Tibial artery (tissue), 4 donors: ENCODE results near the gene SCLY.
A peak's percentile ranks its signal among the peaks of the same experiment; 100 is the strongest.

ENCODE experiments used
- DNase-seq, 2 donors: peaks; one replicate each; pipeline ENCODE4 v3.0.0-alpha.2; 2019
- H3K27ac ChIP-seq, 2 donors: fragments of 200-600 bp; sonication (generic) in 1 of 2; 1 replicate in 1 of 2; 2 replicates in 1 of 2; pipeline ENCODE4 v1.5.1; 2018 to 2019; ENCODE audit warnings: mild to moderate bottlenecking in 1 of 2
- H3K27me3 ChIP-seq, 2 donors: fragments of 200-600 bp; sonication (generic) in 1 of 2; one replicate each; pipeline versions ENCODE4 v1.5.1 to v1.6.0; 2016 to 2019
- H3K36me3 ChIP-seq, 3 donors: fragments of 200-600 bp; sonication (generic) in 2 of 3; one replicate each; pipeline ENCODE4 v1.5.1; 2016 to 2019; ENCODE audit warnings: mild to moderate bottlenecking in 2 of 3
- H3K4me1 ChIP-seq, 4 donors: fragments of 200-600 bp; sonication (generic) in 2 of 4; 1 replicate in 3 of 4; 2 replicates in 1 of 4; pipeline ENCODE4 v1.5.1; 2016 to 2019
- H3K4me3 ChIP-seq, 2 donors: fragments of 200-600 bp; sonication (generic) in 1 of 2; 1 replicate in 1 of 2; 2 replicates in 1 of 2; pipeline ENCODE4 v1.5.1; 2018 to 2019; ENCODE audit warnings: mild to moderate bottlenecking in 2 of 2
- H3K9me3 ChIP-seq, 3 donors: fragments of 200-600 bp; sonication (generic) in 1 of 3; one replicate each; pipeline ENCODE4 v1.5.1; 2016 to 2019
- intact Hi-C: fragments of 100-400 bp; cut with DNase I; formaldehyde crosslinking; loops from one replicate; pipeline ENCODE4 v1.15.0; 2023; ENCODE audit warnings: low total_unique reads
- TF ChIP-seq, protein P1 (sequence below), 2 experiments: fragments of 200-600 bp in 1 of 2; fragments of 450-650 bp in 1 of 2; IDR thresholded peaks; one replicate each; pipeline ENCODE4 v1.5.1; 2017 to 2019; ENCODE audit warnings: antibody characterized with exemption in 2 of 2, mild to moderate bottlenecking in 1 of 2, moderate library complexity in 1 of 2

SCLY gene

DNA sequence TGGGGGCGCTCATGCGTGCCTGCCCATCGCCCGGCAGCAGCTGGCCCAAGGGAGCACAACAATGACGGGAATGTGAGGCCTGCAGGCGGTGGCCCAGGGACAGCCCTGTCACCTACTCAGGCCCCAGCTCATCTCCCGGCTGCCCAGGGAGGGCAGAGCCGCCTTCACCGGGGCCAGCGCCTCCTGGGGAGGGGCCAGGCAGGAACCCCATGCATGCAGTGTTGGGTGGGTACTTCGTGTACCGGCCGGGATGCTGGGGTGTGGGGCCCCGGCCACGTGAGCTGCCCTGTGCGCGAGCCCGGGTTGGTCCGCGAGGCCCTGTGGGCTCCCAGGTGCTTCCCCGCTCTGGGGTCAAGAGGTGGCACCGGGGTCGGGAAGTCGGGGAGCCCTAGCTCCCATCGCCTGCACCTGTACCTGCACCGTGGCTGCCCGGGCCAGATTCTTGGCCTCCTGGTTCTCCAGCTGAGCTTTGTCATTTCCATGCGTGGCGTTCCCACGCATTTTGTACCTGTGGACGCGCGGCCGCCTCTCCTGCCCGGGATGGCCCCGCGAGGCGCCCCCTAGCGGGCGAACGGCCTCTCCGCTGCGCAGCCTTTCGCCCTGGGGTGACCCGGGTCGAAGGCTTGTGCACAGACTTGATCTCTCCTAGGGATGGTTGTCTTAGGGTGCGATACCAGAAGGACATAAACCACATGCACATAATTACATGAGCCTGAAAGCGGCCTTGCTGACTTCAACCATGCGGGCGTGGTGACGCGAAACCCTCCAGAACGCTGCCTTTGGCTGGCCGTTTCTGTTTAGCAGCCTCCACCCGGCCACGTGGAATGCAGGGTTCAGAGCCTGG, 78.6 kb downstream of the SCLY start:
- TF ChIP-seq, protein P1, sequence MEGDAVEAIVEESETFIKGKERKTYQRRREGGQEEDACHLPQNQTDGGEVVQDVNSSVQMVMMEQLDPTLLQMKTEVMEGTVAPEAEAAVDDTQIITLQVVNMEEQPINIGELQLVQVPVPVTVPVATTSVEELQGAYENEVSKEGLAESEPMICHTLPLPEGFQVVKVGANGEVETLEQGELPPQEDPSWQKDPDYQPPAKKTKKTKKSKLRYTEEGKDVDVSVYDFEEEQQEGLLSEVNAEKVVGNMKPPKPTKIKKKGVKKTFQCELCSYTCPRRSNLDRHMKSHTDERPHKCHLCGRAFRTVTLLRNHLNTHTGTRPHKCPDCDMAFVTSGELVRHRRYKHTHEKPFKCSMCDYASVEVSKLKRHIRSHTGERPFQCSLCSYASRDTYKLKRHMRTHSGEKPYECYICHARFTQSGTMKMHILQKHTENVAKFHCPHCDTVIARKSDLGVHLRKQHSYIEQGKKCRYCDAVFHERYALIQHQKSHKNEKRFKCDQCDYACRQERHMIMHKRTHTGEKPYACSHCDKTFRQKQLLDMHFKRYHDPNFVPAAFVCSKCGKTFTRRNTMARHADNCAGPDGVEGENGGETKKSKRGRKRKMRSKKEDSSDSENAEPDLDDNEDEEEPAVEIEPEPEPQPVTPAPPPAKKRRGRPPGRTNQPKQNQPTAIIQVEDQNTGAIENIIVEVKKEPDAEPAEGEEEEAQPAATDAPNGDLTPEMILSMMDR (IDR thresholded peaks at IDR 0.05) = peak; percentile 54 to 57
- no peaks in the 10 kb centered on the region for H3K9me3 ChIP-seq
- no peaks in the 10 kb centered on the region for H3K27me3 ChIP-seq
- H3K27ac ChIP-seq = peak overlapping the region; percentile 71 to 91
- peaks cover 0 to 80% (median 65%) of the 10 kb centered on the region in 4 donors for H3K4me1 ChIP-seq
- peak overlapping the region; percentile 58 to 64 for H3K4me3 ChIP-seq
- peaks cover 8 to 9% (median 8%) of the 10 kb centered on the region in 3 donors for H3K36me3 ChIP-seq
- DNase-seq = no peak
- intact Hi-C loops = loop anchor here (5.0 kb wide), 1 partner anchor 282 kb away; the partner anchor contains the start of gene RAMP1

DNA sequence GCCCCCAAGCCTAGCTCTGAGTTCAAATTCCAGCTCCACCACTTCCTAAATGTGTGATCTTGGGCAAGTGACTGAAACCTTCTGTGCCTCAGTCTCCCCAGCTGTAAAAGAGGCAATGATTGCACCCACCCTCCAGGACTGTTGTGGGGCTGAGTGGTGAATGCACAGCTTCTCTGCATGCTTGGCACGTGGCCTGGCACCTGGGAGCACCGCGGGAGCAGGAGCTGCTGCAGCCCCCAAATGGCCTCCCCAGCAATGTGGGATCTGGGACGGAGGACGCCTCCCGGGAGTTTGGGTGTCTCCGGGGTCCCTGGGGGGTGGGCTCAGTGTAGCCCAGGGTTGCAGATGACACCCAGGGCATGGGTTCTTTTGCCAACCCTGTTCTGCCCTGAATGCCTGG, 79.2 kb downstream of the SCLY start:
- DNase-seq = no peak
- H3K4me1 ChIP-seq = peaks cover 0 to 80% (median 65%) of the 10 kb centered on the region in 4 donors
- H3K27me3 ChIP-seq = no peaks in the 10 kb centered on the region
- peak overlapping the region; percentile 58 to 64 for H3K4me3 ChIP-seq
- no peak overlapping the region for H3K27ac ChIP-seq
- no peaks in the 10 kb centered on the region for H3K9me3 ChIP-seq
- TF ChIP-seq, protein P1 (IDR thresholded peaks at IDR 0.05) = no peak
- intact Hi-C loops = no loop called here
- H3K36me3 ChIP-seq = peaks cover 8 to 9% (median 8%) of the 10 kb centered on the region in 3 donors

DNA sequence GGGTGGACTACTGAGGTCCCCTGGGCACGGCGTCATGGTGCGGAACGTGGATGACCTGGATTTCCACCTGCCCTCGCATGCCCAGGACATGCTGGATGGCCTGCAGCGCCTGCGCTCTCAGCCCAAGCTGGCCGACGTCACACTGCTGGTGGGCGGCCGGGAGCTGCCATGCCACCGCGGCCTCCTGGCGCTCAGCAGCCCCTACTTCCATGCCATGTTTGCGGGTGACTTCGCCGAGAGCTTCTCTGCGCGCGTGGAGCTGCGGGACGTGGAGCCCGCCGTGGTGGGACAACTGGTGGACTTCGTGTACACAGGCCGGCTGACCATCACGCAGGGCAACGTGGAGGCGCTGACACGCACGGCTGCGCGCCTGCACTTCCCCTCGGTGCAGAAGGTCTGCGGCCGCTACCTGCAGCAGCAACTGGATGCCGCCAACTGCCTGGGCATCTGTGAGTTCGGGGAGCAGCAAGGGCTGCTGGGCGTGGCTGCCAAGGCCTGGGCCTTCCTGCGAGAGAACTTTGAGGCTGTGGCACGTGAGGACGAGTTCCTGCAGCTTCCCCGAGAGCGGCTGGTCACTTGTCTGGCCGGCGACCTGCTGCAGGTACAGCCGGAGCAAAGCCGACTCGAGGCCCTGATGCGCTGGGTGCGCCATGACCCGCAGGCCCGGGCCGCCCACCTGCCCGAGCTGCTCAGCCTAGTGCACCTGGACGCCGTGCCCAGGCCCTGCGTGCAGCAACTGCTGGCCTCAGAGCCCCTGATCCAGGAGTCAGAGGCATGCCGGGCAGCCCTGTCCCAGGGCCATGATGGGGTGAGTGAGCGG, 80.1 kb downstream of the SCLY start:
- Histone ChIP-seq H3K36me3 (peaks cover 8 to 14% (median 8%) of the 10 kb centered on the region in 3 donors), H3K4me3 (no peak overlapping the region), H3K4me1 (peaks cover 0 to 80% (median 65%) of the 10 kb centered on the region in 4 donors), H3K9me3 (no peaks in the 10 kb centered on the region), H3K27ac (no peak overlapping the region), H3K27me3 (no peaks in the 10 kb centered on the region)
- intact Hi-C loops = no loop called here
- no peak for DNase-seq
- TF ChIP-seq, protein P1 (IDR thresholded peaks at IDR 0.05) = no peak

DNA sequence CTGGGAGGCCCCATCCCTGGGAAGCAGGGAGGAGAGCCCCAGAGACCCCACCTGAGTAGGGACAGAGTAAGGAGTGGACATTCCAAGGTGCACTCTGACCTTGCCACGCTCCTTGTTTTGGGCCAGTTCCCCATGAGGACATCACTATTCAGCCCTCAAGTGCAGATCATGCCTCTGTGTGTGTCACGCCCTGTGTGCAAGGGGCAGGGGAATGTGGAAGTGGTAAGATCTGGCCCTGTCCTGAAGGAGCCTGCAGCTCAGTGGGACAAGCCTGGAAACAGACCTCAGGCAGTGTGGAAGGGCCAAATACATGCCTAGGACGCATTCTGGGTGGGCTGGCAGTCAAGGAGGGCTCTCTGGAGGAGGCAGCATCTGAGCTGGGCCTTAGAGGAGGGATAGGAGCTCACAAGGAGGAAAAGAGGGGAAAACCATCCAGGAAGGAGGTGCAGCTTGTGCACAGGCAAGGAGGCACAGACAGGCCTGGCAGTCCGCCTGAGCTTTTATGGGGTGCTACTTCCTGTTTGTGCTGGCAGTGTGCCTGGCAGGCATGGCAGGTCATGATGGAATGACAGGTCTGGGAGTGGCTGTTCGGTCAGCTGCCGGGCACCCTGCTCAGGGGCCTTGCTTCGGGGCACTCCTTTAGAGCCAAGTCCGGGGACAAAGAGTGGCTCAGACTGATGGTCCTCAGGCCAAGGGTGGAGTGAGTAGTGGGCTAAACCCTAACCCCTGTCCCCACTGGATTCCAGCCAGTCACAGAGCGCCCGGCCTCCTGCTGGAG, 80.9 kb downstream of the SCLY start:
- Histone ChIP-seq H3K27ac (peak overlapping the region; percentile 3 to 60), H3K36me3 (peaks cover 8 to 15% (median 8%) of the 10 kb centered on the region in 3 donors), H3K27me3 (no peaks in the 10 kb centered on the region), H3K9me3 (no peaks in the 10 kb centered on the region), H3K4me1 (peaks cover 0 to 75% (median 63%) of the 10 kb centered on the region in 4 donors), H3K4me3 (peak overlapping the region in 1 of 2 donors; percentile 6)
- intact Hi-C loops = no loop called here
- TF ChIP-seq, protein P1 (IDR thresholded peaks at IDR 0.05) = no peak
- no peak for DNase-seq
